K562 (cell line): ENCODE measurements around the gene ELFN2. TPM values are rescaled to one million over a fixed set of nuclear protein-coding genes. Genes with fewer than 3 reads are reported as not detected.

Experiments used
- ATAC-seq: fragments of 200-7000 bp; cut with Tn5 transposase; 3 replicates; pipeline ENCODE4 v1.9.1; 2020; ENCODE audit warnings: moderate library complexity
- BruUV-seq: library from RNA; stranded (reverse); fragments of 400-500 nt; replicated peaks from 2 replicates; lab custom pipeline; 2021; lab: Mats Ljungman, UMichigan
- CTCF ChIA-PET: fragments of 300-600 bp; formaldehyde crosslinking; extraction: SDS; loops from one replicate; lab custom pipeline; 2021; ENCODE audit warnings: low intra/inter-chr PET ratio; lab: Yijun Ruan, JAX
- POLR2A ChIA-PET: fragments of 300-600, 350-650 bp; sonication (Branson Sonifier 250); formaldehyde crosslinking; extraction: SDS; loops from one replicate; lab custom pipeline; 2021; ENCODE audit warnings: antibody characterized with exemption, inconsistent platforms; lab: Yijun Ruan, JAX
- DNase-seq, 4 experiments: peaks; one replicate each; pipeline versions ENCODE4 v3.0.0 to v3.0.0-alpha.2; 2011 to 2018; ENCODE audit warnings: low spot score in 3 of 4, mixed read lengths in 3 of 4; ENCODE audit errors: extremely low read depth in 1 of 4
- FAIRE-seq: peaks from 2 replicates; lab custom pipeline; 2011; peaks lifted over from hg19 to GRCh38; lab: Jason Lieb, UNC
- H2AFZ ChIP-seq: 2 replicates; pipeline ENCODE4 v1.6.0; 2011; ENCODE audit warnings: low read depth, low read length, control low read depth, inconsistent platforms
- H3K27ac ChIP-seq: fragments of 200-600 bp; 3 replicates; pipeline ENCODE4 v1.8.0; 2011; ENCODE audit warnings: low read depth, mild to moderate bottlenecking, control low read depth, inconsistent platforms, low read length, moderate library complexity, mixed read lengths; ENCODE audit errors: extremely low read depth
- H3K27me3 ChIP-seq, 2 experiments: fragments of 300-600 bp in 1 of 2; 2 replicates in 1 of 2; 3 replicates in 1 of 2; pipeline versions ENCODE4 v1.6.0 to v1.8.0; 2011; ENCODE audit warnings: inconsistent platforms in 2 of 2, low read length in 2 of 2, mild to moderate bottlenecking in 1 of 2, mixed read lengths in 1 of 2, moderate library complexity in 1 of 2; ENCODE audit not compliant: control insufficient read depth in 2 of 2, insufficient read depth in 2 of 2
- H3K36me3 ChIP-seq: fragments of 300-600 bp; 3 replicates; pipeline ENCODE4 v1.8.0; 2011; ENCODE audit warnings: mild to moderate bottlenecking, low read length, inconsistent platforms; ENCODE audit not compliant: control insufficient read depth, insufficient read depth
- H3K4me1 ChIP-seq, 2 experiments: fragments of 200-600 bp in 1 of 2; replicated peaks in 1 of 2; 2 replicates in 1 of 2; 3 replicates in 1 of 2; pipeline versions ENCODE4 v1.5.1 to v1.8.0; 2011; ENCODE audit warnings: inconsistent platforms in 2 of 2, low read length in 2 of 2, mild to moderate bottlenecking in 1 of 2, mixed read lengths in 1 of 2, moderate library complexity in 1 of 2; ENCODE audit not compliant: control insufficient read depth in 2 of 2, insufficient read depth in 2 of 2
- H3K4me2 ChIP-seq: 2 replicates; pipeline ENCODE4 v1.6.1; 2011; ENCODE audit warnings: low read length, control low read depth, inconsistent platforms, mixed read lengths; ENCODE audit not compliant: insufficient read depth
- H3K4me3 ChIP-seq: fragments of 200-600 bp; sonication (generic), shearing (Covaris generic); 2 replicates; pipeline ENCODE4 v1.5.1; 2016; ENCODE audit warnings: control low read depth, inconsistent platforms
- H3K79me2 ChIP-seq: fragments of 200-600 bp; 3 replicates; pipeline ENCODE4 v1.8.0; 2011; ENCODE audit warnings: low read length, inconsistent platforms; ENCODE audit not compliant: control insufficient read depth, insufficient read depth
- H3K9ac ChIP-seq, 2 experiments: 2 replicates each; pipeline versions ENCODE4 v1.6.0 to v1.6.1; 2011; ENCODE audit warnings: low read depth in 2 of 2, low read length in 2 of 2, control low read depth in 1 of 2, inconsistent platforms in 1 of 2, mild to moderate bottlenecking in 1 of 2, mixed read lengths in 1 of 2; ENCODE audit not compliant: insufficient read depth in 1 of 2
- H3K9me1 ChIP-seq: one replicate; pipeline ENCODE4 v1.6.0; 2011; ENCODE audit warnings: inconsistent platforms, mild to moderate bottlenecking, low read length, moderate library complexity; ENCODE audit not compliant: control insufficient read depth, insufficient read depth
- H3K9me3 ChIP-seq: replicated peaks from 2 replicates; pipeline ENCODE4 v1.5.1; 2011; ENCODE audit warnings: low read depth, low read length, inconsistent platforms; ENCODE audit not compliant: control insufficient read depth, insufficient read depth
- H4K20me1 ChIP-seq: replicated peaks from 2 replicates; pipeline ENCODE4 v1.6.1; 2011; ENCODE audit warnings: low read length, inconsistent platforms, mixed read lengths; ENCODE audit not compliant: control insufficient read depth, insufficient read depth
- ARHGAP35 ChIP-seq: fragments of 450-650 bp; IDR thresholded peaks from 2 replicates; pipeline ENCODE4 v1.6.1; 2018; ENCODE audit not compliant: partially characterized antibody
- EP400 ChIP-seq: fragments of 450-650 bp; IDR thresholded peaks from 2 replicates; pipeline ENCODE4 v1.6.1; 2017; ENCODE audit warnings: antibody characterized with exemption, mild to moderate bottlenecking, moderate library complexity
- GATAD2B ChIP-seq: fragments of 450-650 bp; IDR thresholded peaks from 2 replicates; pipeline ENCODE4 v1.6.1; 2017; ENCODE audit warnings: mild to moderate bottlenecking, borderline replicate concordance
- NBN ChIP-seq: fragments of 450-650 bp; IDR thresholded peaks from 2 replicates; pipeline ENCODE4 v1.6.1; 2016; ENCODE audit warnings: low read depth, mild to moderate bottlenecking
- PHTF2 ChIP-seq: fragments of 250-450 bp; sonication (Bioruptor Pico); IDR thresholded peaks from 2 replicates; pipeline ENCODE4 v1.5.0; 2021; ENCODE audit warnings: mild to moderate bottlenecking
- TCF7 ChIP-seq: sonication (generic); IDR thresholded peaks from 2 replicates; pipeline ENCODE4 v1.6.1; 2016; ENCODE audit warnings: antibody characterized with exemption, borderline replicate concordance
- TEAD2 ChIP-seq: fragments of 450-650 bp; IDR thresholded peaks from 2 replicates; pipeline ENCODE4 v1.6.1; 2016; ENCODE audit warnings: missing genetic modification characterization, control low read depth, missing compliant biosample characterization
- TOE1 ChIP-seq, 2 experiments: fragments of 450-650 bp in 1 of 2; sonication (generic) in 1 of 2; formaldehyde crosslinking in 1 of 2; IDR thresholded peaks; 2 replicates each; pipeline versions ENCODE4 v1.7.1 to v1.8.0; 2016 to 2022; ENCODE audit warnings: borderline replicate concordance in 2 of 2, mild to moderate bottlenecking in 2 of 2, antibody characterized with exemption in 1 of 2, inconsistent platforms in 1 of 2, low read depth in 1 of 2, missing genetic modification reagents in 1 of 2, moderate library complexity in 1 of 2
- ZNF184 ChIP-seq: sonication (generic); formaldehyde crosslinking; IDR thresholded peaks from 2 replicates; pipeline ENCODE4 v1.5.0; 2020; ENCODE audit warnings: missing genetic modification reagents
- WGBS: fragments of 100-300 bp; shearing (Covaris generic); methylation state at CpG from one replicate; pipeline ENCODE4 v1.1.6; 2016; ENCODE audit warnings: low coverage, mixed read lengths; ENCODE audit not compliant: insufficient coverage; ENCODE audit errors: missing lambda C conversion rate; 5-methylcytosine and 5-hydroxymethylcytosine counted together
- in situ Hi-C: fragments of 300-500 bp; cut with MboI; formaldehyde crosslinking; loops from 4 replicates; pipeline ENCODE4 v1.15.0; 2018; ENCODE audit warnings: inconsistent platforms, mixed read lengths
- intact Hi-C: fragments of 100-400 bp; cut with micrococcal nuclease; formaldehyde crosslinking; loops from 2 replicates; pipeline ENCODE4 v1.14.2; 2022
- polyA plus RNA-seq, 8 experiments: library from polyadenylated mRNA; depleted of rRNA in 4 of 8; stranded (reverse) in 5 of 8; unstranded in 3 of 8; fragments of >200 nt; fragmentation: Nextera tagmentation in 2 of 8; fragmentation: Illumina TruSeq in 1 of 8; extraction: Ambion mirVana in 2 of 8; extraction: Trizol in 1 of 8; gene quantifications; 2 replicates each; pipeline versions ENCODE4 v1.2.1 to v1.2.3, GENCODE V29; 2011 to 2014; ENCODE audit warnings: inconsistent platforms in 1 of 8, missing spikeins in 1 of 8
- total RNA-seq, 7 experiments: library from RNA; depleted of rRNA in 6 of 7; stranded (reverse); fragments of >200 nt in 6 of 7; fragmentation: Illumina TruSeq in 2 of 7; extraction: Trizol in 2 of 7; gene quantifications; 2 replicates each; pipeline versions ENCODE4 v1.2.1 to v1.2.3, GENCODE V29; 2011 to 2021; ENCODE audit warnings: low replicate concordance in 1 of 7
- TF ChIP-seq, protein P1 (sequence below): fragments of 250-450 bp; sonication (Bioruptor Pico); IDR thresholded peaks from 2 replicates; pipeline ENCODE4 v1.4.0; 2020; ENCODE audit warnings: mild to moderate bottlenecking, moderate library complexity
- TF ChIP-seq, protein P2 (sequence below): fragments of 250-450 bp; sonication (Bioruptor Pico); IDR thresholded peaks from 2 replicates; pipeline ENCODE4 v1.8.0; 2022; ENCODE audit warnings: moderate library complexity, mild to moderate bottlenecking, inconsistent platforms

ELFN2 gene
- total and polyA plus RNA-seq, 9 of the 15 experiments (the other 6 are each of a cell fraction or from before 2014, with no cell fraction given): not detected

DNA sequence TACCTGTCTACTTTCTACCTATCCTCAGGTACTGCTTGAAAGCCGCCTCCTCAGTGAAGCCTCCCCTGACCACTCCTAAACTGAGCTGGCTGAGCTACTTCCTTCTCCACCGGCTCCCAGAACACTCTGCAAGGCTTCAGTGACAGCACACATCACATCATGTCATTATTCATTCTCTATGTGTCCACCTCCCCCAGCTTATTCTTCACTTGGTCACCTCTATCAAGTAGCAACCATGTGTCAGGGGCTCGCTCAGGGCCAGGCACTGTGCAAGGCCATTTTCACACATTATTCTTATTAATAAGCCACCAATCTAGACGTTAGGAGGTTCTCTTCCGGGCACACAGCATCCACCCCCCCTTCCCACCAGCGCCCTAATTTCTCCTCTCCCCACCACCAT, 3.7 kb upstream of the ELFN2 start:
- POLR2A ChIA-PET: no interaction called here
- peaks cover 7 to 57% of the 10 kb centered on the region in 2 experiments; a peak in 4 of 5 replicates for H3K27me3 ChIP-seq

More for the DNA sequence above, 3.7 kb upstream of the ELFN2 start:
- no peak overlapping the region for H3K9ac ChIP-seq
- no peaks in the 10 kb centered on the region for H3K79me2 ChIP-seq
- H4K20me1 ChIP-seq: peaks cover 6% of the 10 kb centered on the region
- FAIRE-seq (no peak), ATAC-seq (no peak), DNase-seq (no peak)
- CTCF ChIA-PET: no interaction called here
- peaks cover 0 to 13% of the 10 kb centered on the region in 2 experiments; a peak in 2 of 5 replicates for H3K4me1 ChIP-seq
- intact Hi-C loops: no loop called here
- H3K9me3 ChIP-seq: no peaks in the 10 kb centered on the region
- TF ChIP-seq NBN (no peak), PHTF2 (CRISPR knock-in tag) (no peak), TOE1 (IDR thresholded peaks at IDR 0.05; ENCODE audit: borderline replicate concordance) (no peak), TOE1 (CRISPR knock-in tag; IDR thresholded peaks at IDR 0.05; ENCODE audit: borderline replicate concordance, low read depth) (no peak), EP400 (no peak), GATAD2B (no peak), ZNF184 (no peak), ARHGAP35 (no peak), TCF7 (no peak), TEAD2 (tag) (no peak)
- TF ChIP-seq, protein P1, sequence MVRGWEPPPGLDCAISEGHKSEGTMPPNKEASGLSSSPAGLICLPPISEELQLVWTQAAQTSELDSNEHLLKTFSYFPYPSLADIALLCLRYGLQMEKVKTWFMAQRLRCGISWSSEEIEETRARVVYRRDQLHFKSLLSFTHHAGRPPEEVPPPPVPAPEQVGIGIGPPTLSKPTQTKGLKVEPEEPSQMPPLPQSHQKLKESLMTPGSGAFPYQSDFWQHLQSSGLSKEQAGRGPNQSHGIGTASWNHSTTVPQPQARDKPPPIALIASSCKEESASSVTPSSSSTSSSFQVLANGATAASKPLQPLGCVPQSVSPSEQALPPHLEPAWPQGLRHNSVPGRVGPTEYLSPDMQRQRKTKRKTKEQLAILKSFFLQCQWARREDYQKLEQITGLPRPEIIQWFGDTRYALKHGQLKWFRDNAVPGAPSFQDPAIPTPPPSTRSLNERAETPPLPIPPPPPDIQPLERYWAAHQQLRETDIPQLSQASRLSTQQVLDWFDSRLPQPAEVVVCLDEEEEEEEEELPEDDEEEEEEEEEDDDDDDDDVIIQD (CRISPR knock-in tag): no peak
- TF ChIP-seq, protein P2, sequence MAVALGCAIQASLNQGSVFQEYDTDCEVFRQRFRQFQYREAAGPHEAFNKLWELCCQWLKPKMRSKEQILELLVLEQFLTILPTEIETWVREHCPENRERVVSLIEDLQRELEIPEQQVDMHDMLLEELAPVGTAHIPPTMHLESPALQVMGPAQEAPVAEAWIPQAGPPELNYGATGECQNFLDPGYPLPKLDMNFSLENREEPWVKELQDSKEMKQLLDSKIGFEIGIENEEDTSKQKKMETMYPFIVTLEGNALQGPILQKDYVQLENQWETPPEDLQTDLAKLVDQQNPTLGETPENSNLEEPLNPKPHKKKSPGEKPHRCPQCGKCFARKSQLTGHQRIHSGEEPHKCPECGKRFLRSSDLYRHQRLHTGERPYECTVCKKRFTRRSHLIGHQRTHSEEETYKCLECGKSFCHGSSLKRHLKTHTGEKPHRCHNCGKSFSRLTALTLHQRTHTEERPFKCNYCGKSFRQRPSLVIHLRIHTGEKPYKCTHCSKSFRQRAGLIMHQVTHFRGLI (CRISPR knock-in tag): no peak
- BruUV-seq: no TSS peak
- in situ Hi-C loops: no loop called here
- H3K9me1 ChIP-seq: no peaks in the 10 kb centered on the region
- no peak overlapping the region for H3K4me2 ChIP-seq
- no peaks in the 10 kb centered on the region for H3K36me3 ChIP-seq
- H3K27ac ChIP-seq: no peak overlapping the region
- H2AFZ ChIP-seq: no peak overlapping the region
- 0% methylated on average over 6 of the region's 6 CpGs for WGBS
- no peak overlapping the region for H3K4me3 ChIP-seq
